SKM-1 (cell line): ENCODE data around the gene PAPOLB.
"Not testable (repeated sequence)": the region's sequence is repeated elsewhere in the genome, so short reads cannot be mapped to it uniquely, and the experiment has no call there.

Source experiments
- DNase-seq: peaks from one replicate; lab custom pipeline; 2025; ENCODE audit not compliant: unreplicated experiment; lab: John Stamatoyannopoulos, UW

PAPOLB gene

GRCh38 chr7:4861673-4862072 lies at the start of gene PAPOLB:
Gene PAPOLB, minus strand, starts transcription at chr7:4862030. Its CDS starts 220 bp downstream, at chr7:4861810.
- no peak for DNase-seq

GRCh38 chr7:4911111-4911828 lies 49.4 kb upstream of the PAPOLB start:
- no peak for DNase-seq

GRCh38 chr7:4906682-4907081 lies 44.9 kb upstream of the PAPOLB start:
- no peak for DNase-seq

GRCh38 chr7:4905171-4905570 lies 43.3 kb upstream of the PAPOLB start:
- no peak for DNase-seq

- DNase-seq, result no peak
Measured at GRCh38 chr7:4904346-4904745, 42.5 kb upstream of the PAPOLB start.

GRCh38 chr7:4895766-4896165 lies 33.9 kb upstream of the PAPOLB start:
- DNase-seq, result no peak

GRCh38 chr7:4894482-4894881 lies 32.7 kb upstream of the PAPOLB start:
- no peak for DNase-seq

GRCh38 chr7:4893929-4894475 lies 32.2 kb upstream of the PAPOLB start:
- no peak for DNase-seq

GRCh38 chr7:4893188-4893587 lies 31.4 kb upstream of the PAPOLB start:
- not testable (repeated sequence) for DNase-seq

- DNase-seq, result not testable (repeated sequence)
Measured at GRCh38 chr7:4891522-4891921, 29.7 kb upstream of the PAPOLB start.

GRCh38 chr7:4889682-4890081 lies 27.9 kb upstream of the PAPOLB start:
- DNase-seq, result no peak

GRCh38 chr7:4888161-4888560 lies 26.3 kb upstream of the PAPOLB start:
- no peak for DNase-seq

- DNase-seq, result no peak
Measured at GRCh38 chr7:4886671-4887070, 24.8 kb upstream of the PAPOLB start.

GRCh38 chr7:4885317-4885807 lies 23.5 kb upstream of the PAPOLB start:
- no peak for DNase-seq

- no peak for DNase-seq
Measured at GRCh38 chr7:4884164-4884563, 22.3 kb upstream of the PAPOLB start.

GRCh38 chr7:4883372-4884144 lies 21.7 kb upstream of the PAPOLB start, which contains the start of gene RADIL:
Gene RADIL, minus strand, starts transcription at chr7:4883716. Its CDS starts 5,577 bp downstream, at chr7:4878139.
- peak; percentile 83 for DNase-seq

- no peak for DNase-seq
Measured at GRCh38 chr7:4883033-4883371, 21.2 kb upstream of the PAPOLB start.

GRCh38 chr7:4882169-4883032 lies 20.6 kb upstream of the PAPOLB start:
- no peak for DNase-seq

- DNase-seq, result no peak
Measured at GRCh38 chr7:4880218-4880617, 18.4 kb upstream of the PAPOLB start.

GRCh38 chr7:4879396-4880081 lies 17.7 kb upstream of the PAPOLB start:
- no peak for DNase-seq
